Cardiac muscle cell (in vitro differentiated cells and primary cell): ENCODE results near the gene CHST11. TPM values are rescaled to one million over a fixed set of nuclear protein-coding genes. Genes with fewer than 3 reads are reported as not detected.

Experiments
- DNase-seq, 2 donors: peaks; one replicate each; pipeline versions ENCODE4 v3.0.0 to v3.0.0-alpha.2; 2010 to 2017; ENCODE audit warnings: low read depth in 1 of 2, low spot score in 1 of 2
- H3K27ac ChIP-seq: fragments of 200-600 bp; sonication (generic); 2 replicates; pipeline ENCODE4 v1.5.1; 2016
- H3K27me3 ChIP-seq: fragments of 200-600 bp; sonication (generic); 2 replicates; pipeline ENCODE4 v1.6.0; 2016; ENCODE audit warnings: control low read depth
- H3K36me3 ChIP-seq: fragments of 200-600 bp; sonication (generic); 2 replicates; pipeline ENCODE4 v1.5.1; 2016; ENCODE audit warnings: control low read depth
- H3K4me1 ChIP-seq: fragments of 200-600 bp; sonication (generic); 2 replicates; pipeline ENCODE4 v1.8.1; 2017; ENCODE audit warnings: low read depth, mild to moderate bottlenecking, mixed run types
- H3K4me3 ChIP-seq: fragments of 200-600 bp; sonication (generic); 2 replicates; pipeline ENCODE4 v1.5.1; 2016; ENCODE audit warnings: mild to moderate bottlenecking
- H3K9me3 ChIP-seq: fragments of 200-600 bp; sonication (generic); 2 replicates; pipeline ENCODE4 v1.5.1; 2017; ENCODE audit warnings: low read depth, mild to moderate bottlenecking, control low read depth
- CTCF ChIP-seq: IDR thresholded peaks from 2 replicates; pipeline ENCODE4 v1.5.1; 2012; ENCODE audit warnings: low read depth, mild to moderate bottlenecking, low read length
- polyA plus RNA-seq: library from polyadenylated mRNA; unstranded; fragments of >200 nt; fragmentation: Nextera tagmentation; extraction: Ambion mirVana; gene quantifications from 2 replicates; pipeline ENCODE4 v1.2.1, GENCODE V29; 2016
- total RNA-seq: library from RNA; depleted of rRNA; stranded (reverse); fragments of >200 nt; gene quantifications from 2 replicates; pipeline ENCODE4 v1.2.3, GENCODE V29; 2016

The CHST11 gene
- total and polyA plus RNA-seq, 2 experiments from 2014 or later: 24.2 to 39.8 TPM

- Histone ChIP-seq H3K4me1 (peaks cover 10% of the 10 kb centered on the region), H3K27me3 (no peaks in the 10 kb centered on the region), H3K36me3 (no peaks in the 10 kb centered on the region), H3K9me3 (no peaks in the 10 kb centered on the region), H3K27ac (no peak overlapping the region), H3K4me3 (no peak overlapping the region)
- TF ChIP-seq CTCF: no peak
- DNase-seq: peak in 1 of 2 donors; percentile 93
Observed at GRCh38 chr12:104695453-104696148, 238.9 kb downstream of the CHST11 start.

- no peaks in the 10 kb centered on the region for H3K9me3 ChIP-seq
- H3K27ac ChIP-seq: no peak overlapping the region
Observed at GRCh38 chr12:104697186-104697585, 240.4 kb downstream of the CHST11 start.

GRCh38 chr12:104698871-104699270, 242.1 kb downstream of the CHST11 start:
- H3K36me3 ChIP-seq: no peaks in the 10 kb centered on the region
- DNase-seq: no peak
- H3K4me1 ChIP-seq: peaks cover 16% of the 10 kb centered on the region
- no peak overlapping the region for H3K4me3 ChIP-seq
- no peaks in the 10 kb centered on the region for H3K27me3 ChIP-seq
- H3K9me3 ChIP-seq: no peaks in the 10 kb centered on the region
- no peak for TF ChIP-seq CTCF
- H3K27ac ChIP-seq: no peak overlapping the region

More at GRCh38 chr12:104697186-104697585, 240.4 kb downstream of the CHST11 start:
- Histone ChIP-seq H3K4me3 (no peak overlapping the region), H3K4me1 (peaks cover 17% of the 10 kb centered on the region), H3K36me3 (no peaks in the 10 kb centered on the region), H3K27me3 (no peaks in the 10 kb centered on the region)
- no peak for DNase-seq
- no peak for TF ChIP-seq CTCF

- Histone ChIP-seq H3K9me3 (no peaks in the 10 kb centered on the region), H3K36me3 (no peaks in the 10 kb centered on the region), H3K27me3 (no peaks in the 10 kb centered on the region), H3K4me1 (peaks cover 8% of the 10 kb centered on the region), H3K4me3 (no peak overlapping the region), H3K27ac (no peak overlapping the region)
- TF ChIP-seq CTCF: no peak
- peak in 1 of 2 donors; percentile 15 for DNase-seq
Observed at GRCh38 chr12:104699489-104700190, 242.9 kb downstream of the CHST11 start.

- TF ChIP-seq CTCF: no peak
- Histone ChIP-seq H3K9me3 (no peaks in the 10 kb centered on the region), H3K27ac (no peak overlapping the region), H3K36me3 (no peaks in the 10 kb centered on the region), H3K4me3 (no peak overlapping the region), H3K4me1 (peaks cover 7% of the 10 kb centered on the region), H3K27me3 (no peaks in the 10 kb centered on the region)
- DNase-seq: no peak
Observed at GRCh38 chr12:104700324-104700723, 243.6 kb downstream of the CHST11 start.
